Heart left ventricle (tissue), 13 donors: ENCODE results near the gene RSRP1.
A peak's percentile ranks its signal among the peaks of the same experiment; 100 is the strongest.

Source experiments
- POLR2A ChIP-seq, 2 donors: fragments of 450-650 bp; IDR thresholded peaks; one replicate each; pipeline ENCODE4 v1.6.1; 2017; ENCODE audit warnings: antibody characterized with exemption in 2 of 2, mild to moderate bottlenecking in 2 of 2, moderate library complexity in 2 of 2
- TF ChIP-seq, protein P1 (sequence below), 12 donors: fragments of 200-600 bp; sonication (generic) in 4 of 12; IDR thresholded peaks; one replicate each; pipeline versions ENCODE4 v1.5.0 to v1.8.0; 2018 to 2022; ENCODE audit warnings: antibody characterized with exemption in 12 of 12, mild to moderate bottlenecking in 5 of 12
- donor health status: ischemic (EF 13 %, LVEDD 7.1; RV severe dilation, severe dysfunction).
- donor health status: DM: no; HTN: yes; CAD: no.
- donor health status: DM: no; HTN: no; CAD: no.
- donor health status: ischemic (EF 25% LVEDD 6.9; RV normal size, moderate dysfunction).
- donor health status: ischemic (EF 25% LVEDD 5.7; RV mildly dilated, moderate dysfunction).
- donor health status: ischemic (EF 35%, LVEDD 5.7; RV mildly dilated, moderate dysfunction).
- donor health status: nonischemic (EF 11% LVEDD 7.7; RV severe dilation, severe dysfunction).
- donor health status: DM: yes; HTN: yes; CAD: no.
- donor health status: PGD.
- donor health status: ischemic (EF 29% LVEDD 5.4; RV normal size, mild dysfunction).
- donor health status: nonischemic (EF 23%, LVEDD 6.1; RV moderate dilation, normal function).

DNA sequence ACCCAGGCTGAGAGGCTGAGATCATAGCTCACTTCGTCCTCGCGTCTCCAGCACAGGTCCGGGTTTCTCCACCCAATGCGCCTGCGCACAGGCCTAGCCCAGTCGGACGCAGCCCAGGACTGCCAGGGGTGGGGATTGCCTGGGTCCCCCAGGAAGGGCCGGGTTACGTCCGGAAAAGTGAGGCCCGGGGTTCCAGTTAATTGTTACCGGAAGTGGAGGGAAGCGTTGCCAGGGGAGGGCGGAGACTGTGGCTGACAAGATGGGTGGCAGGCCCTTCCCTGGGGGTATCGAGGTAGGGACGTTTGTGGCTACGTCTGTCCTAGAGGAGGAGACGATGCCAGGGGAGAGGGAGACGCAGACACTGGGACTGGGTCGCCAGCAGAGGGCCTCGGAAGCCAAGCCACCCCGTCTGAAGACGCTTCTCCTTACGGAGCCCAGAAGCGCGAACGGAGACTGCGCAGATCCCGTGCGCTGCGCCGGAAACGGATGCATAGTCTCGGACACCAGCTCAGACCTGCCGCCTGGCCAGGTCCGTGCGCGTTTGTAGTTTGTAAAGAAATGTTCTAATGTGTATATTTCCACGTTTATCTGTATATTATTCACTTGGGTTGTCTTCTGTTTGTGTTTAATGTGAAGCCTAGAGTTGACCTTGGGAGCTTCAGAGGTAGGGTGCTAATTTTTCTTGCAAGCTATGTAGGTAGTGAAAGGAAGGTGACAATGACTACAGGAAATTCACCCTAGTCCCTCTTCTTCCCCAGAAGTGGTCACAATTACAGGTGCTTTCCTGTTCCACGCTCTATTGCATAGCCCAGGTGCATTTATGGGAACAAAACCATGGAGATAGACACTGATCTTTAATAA is 7.3 kb downstream of the RSRP1 start:
- TF ChIP-seq, protein P1, sequence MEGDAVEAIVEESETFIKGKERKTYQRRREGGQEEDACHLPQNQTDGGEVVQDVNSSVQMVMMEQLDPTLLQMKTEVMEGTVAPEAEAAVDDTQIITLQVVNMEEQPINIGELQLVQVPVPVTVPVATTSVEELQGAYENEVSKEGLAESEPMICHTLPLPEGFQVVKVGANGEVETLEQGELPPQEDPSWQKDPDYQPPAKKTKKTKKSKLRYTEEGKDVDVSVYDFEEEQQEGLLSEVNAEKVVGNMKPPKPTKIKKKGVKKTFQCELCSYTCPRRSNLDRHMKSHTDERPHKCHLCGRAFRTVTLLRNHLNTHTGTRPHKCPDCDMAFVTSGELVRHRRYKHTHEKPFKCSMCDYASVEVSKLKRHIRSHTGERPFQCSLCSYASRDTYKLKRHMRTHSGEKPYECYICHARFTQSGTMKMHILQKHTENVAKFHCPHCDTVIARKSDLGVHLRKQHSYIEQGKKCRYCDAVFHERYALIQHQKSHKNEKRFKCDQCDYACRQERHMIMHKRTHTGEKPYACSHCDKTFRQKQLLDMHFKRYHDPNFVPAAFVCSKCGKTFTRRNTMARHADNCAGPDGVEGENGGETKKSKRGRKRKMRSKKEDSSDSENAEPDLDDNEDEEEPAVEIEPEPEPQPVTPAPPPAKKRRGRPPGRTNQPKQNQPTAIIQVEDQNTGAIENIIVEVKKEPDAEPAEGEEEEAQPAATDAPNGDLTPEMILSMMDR (IDR thresholded peaks at IDR 0.05) = peak; percentile 46 to 80 (median 61)
- peak in 1 of 2 donors; percentile 47 for TF ChIP-seq POLR2A (IDR thresholded peaks at IDR 0.05)
